Mucosa of rectum (tissue), 2 donors: ENCODE data around the gene ZNF618.
"Not testable (repeated sequence)": the region's sequence is repeated elsewhere in the genome, so short reads cannot be mapped to it uniquely, and the experiment has no call there.

ENCODE experiments used
- H3K27ac ChIP-seq, 2 donors: one replicate each; pipeline ENCODE4 v1.7.0; 2013; ENCODE audit warnings: inconsistent platforms in 2 of 2, low read depth in 2 of 2, low read length in 2 of 2
- H3K27me3 ChIP-seq, 2 donors: one replicate each; pipeline ENCODE4 v1.7.0; 2013; ENCODE audit warnings: low read length in 2 of 2; ENCODE audit not compliant: control insufficient read depth in 2 of 2, insufficient read depth in 2 of 2
- H3K36me3 ChIP-seq, 2 donors: one replicate each; pipeline ENCODE4 v1.7.0; 2013; ENCODE audit warnings: low read length in 2 of 2; ENCODE audit not compliant: control insufficient read depth in 2 of 2, insufficient read depth in 2 of 2
- H3K4me1 ChIP-seq, 2 donors: one replicate each; pipeline ENCODE4 v1.7.0; 2013; ENCODE audit warnings: low read length in 2 of 2, mild to moderate bottlenecking in 1 of 2; ENCODE audit not compliant: control insufficient read depth in 2 of 2, insufficient read depth in 2 of 2
- H3K4me3 ChIP-seq, 2 donors: one replicate each; pipeline ENCODE4 v1.7.0; 2013; ENCODE audit warnings: low read length in 2 of 2
- H3K9ac ChIP-seq, 2 donors: one replicate each; pipeline ENCODE4 v1.7.0; 2013; ENCODE audit warnings: low read length in 2 of 2, low read depth in 1 of 2, mild to moderate bottlenecking in 1 of 2
- H3K9me3 ChIP-seq, 2 donors: one replicate each; pipeline ENCODE4 v1.7.0; 2013; ENCODE audit warnings: low read length in 2 of 2; ENCODE audit not compliant: control insufficient read depth in 2 of 2
- donor health status: healthy.
- donor health status: Normal muscosa, but diverticular disease.

ZNF618 gene

DNA sequence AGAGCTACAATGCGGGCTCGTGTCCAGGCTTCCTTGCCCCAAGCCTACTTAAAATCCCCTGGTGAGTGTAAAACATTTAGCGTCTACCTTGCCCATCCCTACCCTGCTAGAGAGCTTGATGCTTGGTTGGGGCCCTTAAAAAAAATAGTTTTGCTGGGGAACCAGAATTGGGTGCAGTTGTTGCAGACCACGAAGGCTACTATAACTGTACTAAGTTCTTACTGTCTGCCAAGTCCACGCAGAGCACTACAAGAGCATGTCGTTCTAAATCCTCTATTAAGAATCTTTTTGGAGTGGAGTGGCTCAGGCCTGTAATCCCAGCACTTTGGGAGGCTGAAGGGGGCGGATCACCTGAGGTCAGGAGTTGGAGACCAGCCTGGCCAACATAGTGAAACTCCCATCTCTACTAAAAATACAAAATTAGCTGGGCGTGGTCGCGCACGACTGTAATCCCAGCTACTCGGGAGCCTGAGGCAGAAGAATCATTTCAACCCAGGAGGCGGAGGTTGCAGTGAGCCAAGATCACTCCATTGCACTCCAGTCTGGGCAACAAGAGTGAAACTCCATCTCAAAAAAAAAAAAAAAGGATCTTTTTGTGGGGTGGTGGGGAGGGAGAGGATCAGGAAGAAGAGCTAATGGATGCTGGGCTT is 206.8 kb downstream of the ZNF618 start:
- not testable (repeated sequence) for H3K27ac ChIP-seq, H3K27me3 ChIP-seq, H3K36me3 ChIP-seq, H3K4me3 ChIP-seq, H3K9me3 ChIP-seq, H3K9ac ChIP-seq
- H3K4me1 ChIP-seq = peaks cover 23 to 35% of the 10 kb centered on the region in 2 donors

DNA sequence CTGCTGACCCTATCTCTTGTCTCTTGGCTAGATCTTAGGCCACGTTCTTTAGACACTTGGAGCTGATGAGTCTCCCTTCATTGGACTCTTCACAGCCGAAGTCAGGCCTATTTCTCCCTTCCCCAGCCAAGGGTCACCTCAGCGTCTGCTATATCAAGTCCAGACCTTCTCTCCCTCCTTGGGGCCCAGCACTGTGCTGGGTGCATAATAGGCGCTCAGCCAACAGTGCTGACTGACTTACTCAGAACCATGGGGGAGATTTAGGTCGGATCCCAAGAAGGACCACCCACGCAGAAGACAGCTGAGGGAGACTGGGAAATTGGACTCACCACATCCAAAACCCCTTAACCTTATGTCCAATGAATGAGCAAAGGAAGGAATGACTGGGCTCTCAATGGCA is 207.6 kb downstream of the ZNF618 start:
- H3K9ac ChIP-seq = no peak overlapping the region
- no peaks in the 10 kb centered on the region for H3K36me3 ChIP-seq
- H3K27ac ChIP-seq = no peak overlapping the region
- no peaks in the 10 kb centered on the region for H3K9me3 ChIP-seq
- H3K4me3 ChIP-seq = no peak overlapping the region
- H3K4me1 ChIP-seq = peaks cover 20 to 28% of the 10 kb centered on the region in 2 donors
- no peaks in the 10 kb centered on the region for H3K27me3 ChIP-seq

DNA sequence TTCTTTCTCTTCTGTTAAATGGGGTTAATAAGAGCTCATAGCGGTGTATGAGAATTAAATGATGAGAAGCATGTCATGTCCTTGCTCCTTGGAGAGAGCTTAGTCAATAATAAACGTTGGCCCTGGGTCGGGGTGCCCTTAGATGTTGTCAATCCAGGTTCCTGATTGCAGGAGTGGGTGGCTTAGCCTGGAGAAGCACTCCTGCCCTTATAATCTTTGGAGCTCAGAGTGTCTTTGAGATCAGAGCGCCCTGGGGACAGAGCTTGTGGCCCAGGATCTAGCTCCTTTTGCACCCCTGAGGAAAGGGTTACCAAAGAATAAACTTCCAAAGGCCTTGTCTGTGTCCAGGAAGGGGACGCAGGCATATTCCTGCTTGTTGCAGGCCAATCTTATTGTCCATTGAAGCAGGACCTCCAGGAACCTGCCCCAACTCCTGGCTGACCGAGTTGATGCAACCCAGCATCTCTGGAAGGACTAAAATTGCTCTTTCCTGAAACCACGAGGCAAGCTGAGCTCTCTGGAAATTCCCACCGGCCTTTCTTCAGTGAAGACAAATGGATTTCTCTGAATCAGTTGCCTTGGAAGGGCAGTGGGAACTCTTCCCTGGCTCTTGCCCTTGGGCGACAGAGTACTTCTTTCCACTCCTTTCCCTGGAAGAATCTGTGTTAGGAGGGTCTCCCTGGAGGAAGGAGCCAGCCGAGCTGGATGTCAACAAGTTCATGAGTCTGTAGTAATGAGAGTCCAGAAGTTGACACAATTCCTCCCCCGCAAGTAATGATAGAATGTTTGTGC is 208.4 kb downstream of the ZNF618 start:
- H3K4me3 ChIP-seq = no peak overlapping the region
- H3K9ac ChIP-seq = no peak overlapping the region
- H3K27me3 ChIP-seq = no peaks in the 10 kb centered on the region
- H3K36me3 ChIP-seq = no peaks in the 10 kb centered on the region
- no peak overlapping the region for H3K27ac ChIP-seq
- H3K4me1 ChIP-seq = peaks cover 20 to 25% of the 10 kb centered on the region in 2 donors
- no peaks in the 10 kb centered on the region for H3K9me3 ChIP-seq

DNA sequence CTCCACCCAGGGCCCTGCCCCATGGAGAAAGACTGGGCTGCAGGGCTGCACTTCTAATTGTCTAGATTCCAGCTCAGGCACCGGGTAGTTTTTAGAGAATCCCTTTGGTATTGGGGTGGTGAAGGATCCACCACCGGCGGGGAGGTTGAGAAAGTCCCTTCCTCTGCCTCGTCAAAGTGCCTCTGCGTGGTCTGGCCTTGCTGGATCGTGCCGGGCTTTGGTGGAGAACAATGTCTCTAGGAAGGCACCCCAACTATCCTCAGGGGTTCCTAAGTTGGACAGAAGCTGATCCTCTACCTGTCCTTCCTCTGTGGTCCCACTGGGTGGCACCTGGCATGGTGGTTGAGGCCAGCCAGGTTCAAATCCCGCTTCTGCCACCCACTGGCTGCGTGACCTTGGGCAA is 209.3 kb downstream of the ZNF618 start:
- Histone ChIP-seq H3K27me3 (no peaks in the 10 kb centered on the region), H3K9me3 (no peaks in the 10 kb centered on the region), H3K4me3 (no peak overlapping the region)

DNA sequence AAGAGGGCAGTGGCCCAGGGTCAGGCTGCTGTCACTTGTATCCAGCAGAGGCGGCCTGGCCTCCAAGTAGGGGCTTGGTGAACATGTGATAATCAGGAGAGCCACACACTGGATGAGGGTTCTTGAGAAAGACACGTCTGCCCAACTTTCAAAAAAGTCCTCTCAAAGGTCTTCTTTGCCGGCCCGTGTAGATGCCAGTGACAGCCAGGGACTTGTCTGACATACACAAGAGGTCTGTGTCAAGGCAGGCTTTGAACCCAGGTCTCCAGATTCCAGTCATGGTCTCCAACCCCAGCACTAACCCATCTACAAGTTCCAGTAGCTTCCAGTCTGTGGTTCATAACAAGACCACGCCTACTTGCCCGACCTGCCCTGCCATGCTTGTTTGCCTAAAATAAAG is 209.9 kb downstream of the ZNF618 start:
- no peak overlapping the region for H3K4me3 ChIP-seq
- peaks cover 12 to 18% of the 10 kb centered on the region in 2 donors for H3K4me1 ChIP-seq
- H3K36me3 ChIP-seq = no peaks in the 10 kb centered on the region
- no peak overlapping the region for H3K27ac ChIP-seq
- H3K9ac ChIP-seq = no peak overlapping the region
- H3K9me3 ChIP-seq = no peaks in the 10 kb centered on the region
- H3K27me3 ChIP-seq = no peaks in the 10 kb centered on the region

More for the DNA sequence above, 209.3 kb downstream of the ZNF618 start:
- no peak overlapping the region for H3K9ac ChIP-seq
- H3K4me1 ChIP-seq = peaks cover 15 to 24% of the 10 kb centered on the region in 2 donors
- H3K36me3 ChIP-seq = no peaks in the 10 kb centered on the region
- no peak overlapping the region for H3K27ac ChIP-seq

DNA sequence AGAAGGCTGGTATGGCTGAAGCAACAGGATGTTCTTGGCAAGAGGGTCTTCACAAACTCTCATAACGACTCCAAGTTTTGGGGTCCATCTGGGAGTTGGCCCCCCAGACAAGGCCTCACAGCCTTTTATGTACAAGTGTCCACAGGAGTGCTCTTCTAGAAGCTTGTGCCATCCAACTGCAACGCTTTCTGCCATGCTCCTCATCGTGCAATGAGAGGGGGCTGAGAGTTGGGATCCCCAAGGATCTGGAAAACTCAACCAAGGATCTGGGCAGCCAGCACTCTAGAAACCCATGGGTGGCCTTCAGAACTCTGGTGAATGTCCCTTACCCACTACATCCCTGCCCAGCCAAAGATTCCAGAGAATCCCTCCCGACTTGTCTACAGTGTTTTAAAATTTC is 210.5 kb downstream of the ZNF618 start:
- Histone ChIP-seq H3K9me3 (no peaks in the 10 kb centered on the region), H3K4me3 (no peak overlapping the region), H3K9ac (no peak overlapping the region), H3K27me3 (no peaks in the 10 kb centered on the region), H3K36me3 (no peaks in the 10 kb centered on the region), H3K4me1 (peaks cover 6 to 12% of the 10 kb centered on the region in 2 donors), H3K27ac (no peak overlapping the region)

DNA sequence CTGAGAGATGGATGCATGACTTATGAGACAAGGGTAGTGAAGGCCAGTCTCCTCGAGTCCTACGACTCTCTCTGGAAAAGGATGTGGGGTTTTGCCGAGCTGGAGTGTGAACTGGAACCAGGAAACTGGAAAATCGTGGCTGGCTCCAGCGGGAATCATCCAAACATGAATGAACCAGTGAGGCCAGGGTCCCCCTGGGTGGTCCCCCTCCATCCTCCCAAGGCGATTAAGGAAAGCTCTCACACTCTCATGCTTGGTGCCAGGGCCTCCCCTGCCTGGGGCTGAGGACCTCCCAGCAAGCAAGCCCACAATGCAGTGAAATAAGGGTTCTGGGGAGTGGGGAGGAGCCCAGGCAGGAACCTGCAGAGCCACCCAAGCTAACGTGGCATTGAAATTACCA is 211.6 kb downstream of the ZNF618 start:
- H3K36me3 ChIP-seq = no peaks in the 10 kb centered on the region
- no peaks in the 10 kb centered on the region for H3K9me3 ChIP-seq
- no peaks in the 10 kb centered on the region for H3K27me3 ChIP-seq
- H3K4me3 ChIP-seq = no peak overlapping the region
- H3K4me1 ChIP-seq = peaks cover 0 to 1% of the 10 kb centered on the region in 2 donors
- no peak overlapping the region for H3K27ac ChIP-seq
- no peak overlapping the region for H3K9ac ChIP-seq

DNA sequence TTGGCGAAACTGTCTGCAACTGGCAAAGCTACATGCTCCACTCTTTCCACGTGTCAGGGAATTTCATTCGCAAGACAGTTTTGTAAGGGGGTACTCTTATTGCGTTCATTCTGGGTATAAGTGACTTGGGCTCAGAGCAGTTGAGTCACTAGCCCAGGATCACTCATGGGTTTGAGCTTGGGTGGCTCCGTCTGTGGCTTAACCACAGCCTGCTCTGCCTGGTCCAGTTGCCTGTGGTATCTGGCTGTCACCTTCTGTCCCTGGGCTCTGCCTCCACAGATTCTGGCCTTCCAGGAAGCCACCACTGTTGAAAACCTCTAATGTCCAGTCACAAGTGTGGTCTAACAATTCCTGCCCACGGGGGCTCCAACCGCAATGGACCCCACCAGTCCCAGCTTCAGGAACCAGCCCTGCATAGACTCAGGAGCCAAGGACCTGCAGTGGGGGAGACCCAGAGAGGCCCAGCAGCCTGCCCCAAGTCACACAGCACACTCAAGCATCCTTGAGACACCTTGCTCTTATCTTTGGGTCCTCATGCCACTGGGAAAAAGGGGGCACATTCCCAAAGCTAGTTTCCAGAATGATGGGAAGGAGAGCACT is 212.6 kb downstream of the ZNF618 start:
- no peak overlapping the region for H3K27ac ChIP-seq
- no peak overlapping the region for H3K4me3 ChIP-seq
- H3K4me1 ChIP-seq = no peaks in the 10 kb centered on the region
- H3K9me3 ChIP-seq = no peaks in the 10 kb centered on the region
- no peaks in the 10 kb centered on the region for H3K36me3 ChIP-seq
- H3K9ac ChIP-seq = no peak overlapping the region
- H3K27me3 ChIP-seq = no peaks in the 10 kb centered on the region

DNA sequence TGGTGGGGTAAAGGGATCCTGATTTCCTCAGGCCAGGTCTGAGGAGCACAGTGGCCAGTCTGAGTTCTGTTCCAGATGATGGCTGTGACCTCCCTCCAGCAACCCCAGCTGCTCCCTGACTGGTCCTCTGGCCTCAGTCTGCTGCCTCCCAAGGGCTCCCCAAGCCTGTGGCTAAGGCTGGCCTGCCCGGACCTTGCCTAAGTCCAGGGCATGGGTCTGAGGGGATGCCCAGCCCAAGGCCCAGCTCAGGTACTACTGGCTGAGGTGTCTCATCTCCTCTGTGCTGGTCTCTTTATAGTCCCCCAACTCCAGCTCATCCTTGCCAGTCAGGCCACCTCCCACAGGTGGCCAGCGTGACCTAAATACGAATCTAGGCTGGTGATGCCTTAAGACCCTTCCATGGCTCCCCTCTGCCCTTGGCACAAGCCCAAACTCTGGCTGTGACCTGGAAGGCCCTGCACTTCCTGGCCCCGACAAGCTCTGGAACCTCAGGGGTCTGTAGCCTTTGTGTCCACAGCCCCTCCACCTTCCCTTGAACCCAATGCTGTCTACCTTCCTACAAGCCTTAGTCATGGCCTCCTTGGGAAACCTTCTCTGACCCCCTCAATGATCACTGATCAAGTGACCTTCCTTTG is 213.2 kb downstream of the ZNF618 start:
- Histone ChIP-seq H3K4me3 (no peak overlapping the region), H3K4me1 (no peaks in the 10 kb centered on the region), H3K9me3 (no peaks in the 10 kb centered on the region), H3K36me3 (peaks cover 0 to 3% of the 10 kb centered on the region in 2 donors), H3K27me3 (no peaks in the 10 kb centered on the region), H3K9ac (no peak overlapping the region), H3K27ac (no peak overlapping the region)

DNA sequence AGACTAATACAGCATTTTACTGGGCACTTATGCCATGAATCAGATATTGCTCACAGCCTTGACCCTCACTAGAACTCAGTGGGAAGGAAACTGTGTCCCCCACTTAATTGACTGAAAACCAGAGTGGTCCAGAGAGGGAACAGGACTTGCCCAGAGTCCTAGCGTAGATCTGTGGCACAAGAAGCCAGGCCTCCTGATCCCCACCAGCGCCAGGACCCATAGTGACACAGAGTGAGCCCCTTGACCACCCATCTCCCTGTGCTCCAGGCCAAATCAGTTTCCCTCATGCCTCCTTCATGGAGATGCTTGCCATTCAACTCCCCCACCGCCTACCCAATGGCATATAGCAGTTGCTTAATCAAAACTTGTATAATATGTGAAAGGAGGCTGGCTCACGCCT is 214.7 kb downstream of the ZNF618 start:
- H3K27ac ChIP-seq = no peak overlapping the region
- no peak overlapping the region for H3K9ac ChIP-seq
- peaks cover 3 to 9% of the 10 kb centered on the region in 2 donors for H3K36me3 ChIP-seq
- no peaks in the 10 kb centered on the region for H3K27me3 ChIP-seq
- no peaks in the 10 kb centered on the region for H3K9me3 ChIP-seq
- H3K4me1 ChIP-seq = no peaks in the 10 kb centered on the region
- no peak overlapping the region for H3K4me3 ChIP-seq
